HG02623 (cell line): ENCODE data around the gene TOMM20.
"Not testable (repeated sequence)": the region's sequence is repeated elsewhere in the genome, so short reads cannot be mapped to it uniquely, and the experiment has no call there.

Experiments used
- ATAC-seq: cut with Tn5 transposase; IDR thresholded peaks from one replicate; pipeline ENCODE4 v1.9.1; 2021; ENCODE audit warnings: moderate library complexity; ENCODE audit not compliant: unreplicated experiment

Gene TOMM20

DNA sequence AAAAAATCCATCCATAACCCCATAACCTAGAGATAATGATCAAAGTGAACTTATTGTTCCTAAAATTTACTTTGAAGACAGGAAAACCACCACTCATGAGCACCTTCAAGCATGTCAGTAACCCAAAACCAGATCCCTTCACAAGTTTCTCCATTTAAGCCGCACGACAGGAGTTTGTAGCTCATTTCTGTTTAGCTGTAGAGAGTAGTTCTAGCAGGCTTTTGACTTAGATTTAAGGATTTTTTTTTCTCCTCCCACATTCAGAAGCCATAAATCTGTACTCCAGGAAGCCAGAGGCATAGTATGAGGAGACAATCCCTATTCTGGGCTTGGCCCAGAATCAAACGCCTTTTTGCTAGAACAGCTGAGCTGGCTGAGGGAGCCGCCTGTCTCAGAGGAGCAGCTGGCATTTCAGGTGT, 25.6 kb downstream of the TOMM20 start:
- ATAC-seq = no peak

DNA sequence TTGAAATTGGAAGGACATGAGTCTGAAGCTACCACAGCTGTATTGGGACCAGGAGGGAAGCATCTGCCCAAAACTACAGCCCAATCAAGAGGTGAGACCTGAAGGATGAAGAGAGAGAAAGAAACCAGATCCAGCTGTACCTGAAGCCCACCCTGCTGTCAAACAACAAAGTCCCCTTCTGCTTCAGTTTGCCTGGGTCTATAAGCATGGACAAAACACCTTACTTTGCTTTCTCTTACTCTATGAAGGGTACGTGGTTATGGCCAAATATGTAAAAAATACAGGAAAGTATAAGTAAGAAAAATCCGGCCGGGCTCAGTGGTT, 26.4 kb downstream of the TOMM20 start:
- ATAC-seq = no peak

DNA sequence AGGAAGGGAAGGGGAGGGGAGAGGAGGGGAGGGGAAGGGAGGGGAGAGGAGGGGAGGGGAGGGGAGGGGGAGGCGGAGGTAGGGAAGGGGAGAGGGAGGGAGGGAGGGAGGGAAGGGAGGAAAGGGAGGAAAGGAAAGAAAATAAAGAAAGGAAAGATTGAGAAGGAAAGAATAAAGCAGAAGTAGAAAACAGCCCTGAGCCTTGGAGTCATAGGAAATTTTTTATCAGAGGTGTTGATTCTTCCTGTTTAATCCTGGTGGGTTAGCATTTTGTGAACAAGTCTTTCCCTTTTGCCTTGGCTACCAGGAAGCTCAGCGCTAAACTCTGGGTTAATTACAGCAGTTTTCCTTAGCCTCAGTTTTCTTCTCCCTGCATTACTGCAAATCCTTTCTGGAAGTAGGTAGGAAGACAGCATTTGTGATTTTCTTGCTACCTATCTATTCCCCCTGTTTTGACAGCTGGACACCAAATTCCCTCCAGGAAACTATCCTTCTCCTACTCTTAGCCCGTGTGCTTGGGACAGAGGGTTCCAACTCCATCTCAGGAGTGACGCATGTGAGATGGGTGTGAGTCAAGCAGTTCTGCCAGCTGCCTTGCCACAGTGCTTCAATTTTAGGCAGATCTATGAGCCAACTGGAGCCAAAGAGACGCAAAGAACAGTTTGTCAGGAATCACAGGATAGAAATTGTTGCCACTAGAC, 26.9 kb downstream of the TOMM20 start:
- ATAC-seq = no peak

DNA sequence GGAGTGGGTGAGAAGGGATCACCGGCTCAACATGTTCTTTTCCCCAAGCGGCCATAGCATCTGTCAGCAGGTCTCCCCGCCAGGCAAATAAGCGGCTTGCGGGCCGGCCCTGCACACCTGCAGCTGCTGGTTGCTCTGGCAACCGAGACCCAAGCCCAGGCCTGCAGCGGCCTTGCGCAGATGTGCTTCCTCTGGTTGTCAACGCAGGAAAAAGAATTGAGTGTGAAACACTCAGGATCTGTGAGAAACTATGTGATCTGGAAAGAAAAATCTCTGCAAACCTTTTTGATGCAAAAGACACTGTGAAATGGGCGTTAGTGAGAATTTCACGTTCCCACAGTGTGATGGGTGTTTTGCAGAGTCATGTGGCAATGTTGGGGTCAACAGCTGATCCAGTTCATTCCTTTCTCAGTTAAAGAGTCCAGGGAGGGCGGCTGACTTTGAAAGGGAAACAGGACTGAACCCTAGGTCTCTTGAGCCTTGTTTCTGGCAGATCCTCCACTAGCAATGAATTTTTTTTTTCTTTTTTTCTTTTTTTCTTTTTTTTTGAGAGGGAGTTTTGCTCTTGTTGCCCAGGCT, 28.4 kb downstream of the TOMM20 start:
- no peak for ATAC-seq

DNA sequence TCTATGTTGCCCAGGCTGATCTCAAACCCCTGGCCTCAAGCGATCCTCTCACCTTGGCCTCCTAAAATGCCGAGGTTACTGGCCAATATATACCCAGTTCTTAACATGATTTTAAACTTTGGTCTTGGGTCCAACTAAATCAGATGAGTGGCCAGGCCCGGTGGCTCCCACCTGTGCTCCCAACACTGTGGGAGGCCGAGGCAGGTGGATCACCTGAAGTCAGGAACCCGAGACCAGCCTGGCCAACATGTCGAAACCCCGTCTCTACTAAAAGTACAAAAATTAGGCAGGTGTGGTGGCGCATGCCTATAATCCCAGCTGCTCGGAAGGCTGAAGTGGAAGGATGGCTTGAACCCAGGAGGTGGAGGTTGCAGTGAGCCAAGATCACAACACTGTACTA, 29.6 kb downstream of the TOMM20 start:
- no peak for ATAC-seq

DNA sequence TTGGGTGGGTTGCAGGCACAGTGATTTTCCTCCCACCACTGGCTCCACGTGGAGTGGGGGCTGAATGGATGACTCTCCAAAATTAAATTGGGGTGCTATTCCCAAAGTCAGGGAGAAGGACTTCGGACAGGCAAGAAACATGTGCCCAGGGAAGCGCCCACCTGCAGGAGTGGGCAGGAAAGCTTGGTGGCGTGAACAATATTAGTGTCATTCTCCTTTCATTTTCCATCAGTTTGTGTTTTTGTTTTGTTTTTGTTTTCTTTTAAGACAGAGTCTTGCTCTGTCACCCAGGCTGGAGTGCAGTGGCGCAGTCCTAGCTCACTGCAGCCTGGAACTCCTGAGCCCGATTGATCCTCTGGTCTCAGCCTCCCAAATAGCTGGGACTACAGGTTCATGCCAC, 30.1 kb downstream of the TOMM20 start:
- no peak for ATAC-seq

DNA sequence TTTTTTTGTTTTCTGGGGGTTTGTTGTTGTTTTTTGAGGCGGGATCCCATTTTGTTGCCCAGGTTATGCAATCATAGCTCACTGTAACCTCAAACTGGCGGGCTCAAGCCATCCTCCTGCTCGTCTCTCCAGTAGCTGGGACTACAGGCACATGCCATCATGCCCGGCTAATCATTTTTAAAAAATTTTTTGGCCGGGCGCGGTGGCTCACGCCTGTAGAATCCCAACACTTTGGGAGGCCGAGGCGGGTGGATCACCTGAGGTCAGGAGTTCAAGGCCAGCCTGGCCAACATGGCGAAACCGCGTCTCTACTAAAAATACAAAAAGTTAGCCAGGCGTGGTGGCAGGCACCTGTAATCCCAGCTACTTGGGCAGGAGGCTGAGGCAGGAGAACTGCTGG, 31.1 kb downstream of the TOMM20 start:
- ATAC-seq = not testable (repeated sequence)

DNA sequence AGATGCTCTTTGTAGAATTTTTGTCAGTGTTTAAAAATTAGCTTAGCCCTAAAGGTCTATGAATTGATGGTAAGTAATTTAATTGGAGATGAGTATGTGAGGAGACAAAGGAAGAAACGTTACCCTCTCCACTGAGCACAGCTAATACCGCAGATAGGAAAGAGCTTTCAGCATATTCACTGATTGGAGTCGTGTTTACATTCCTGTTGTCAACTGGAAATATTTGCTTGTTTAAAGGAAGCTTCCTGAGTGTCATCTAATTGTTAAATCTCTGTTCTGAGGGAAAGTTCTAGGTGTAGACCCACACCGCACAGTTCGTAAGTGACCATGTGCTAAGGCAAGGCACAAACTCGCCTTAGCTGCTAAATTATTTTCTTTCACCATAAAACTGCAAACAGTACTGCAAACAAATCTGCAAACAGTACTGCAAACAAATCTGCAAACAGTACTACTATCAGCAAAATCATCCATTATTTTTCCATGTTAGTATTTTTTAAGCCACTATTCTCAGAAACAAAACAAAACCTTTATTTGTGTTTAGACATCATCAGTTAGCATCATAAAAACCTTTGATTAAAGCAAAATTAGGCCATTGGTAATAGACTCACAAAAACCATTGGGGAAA, 32.6 kb downstream of the TOMM20 start:
- ATAC-seq = no peak

DNA sequence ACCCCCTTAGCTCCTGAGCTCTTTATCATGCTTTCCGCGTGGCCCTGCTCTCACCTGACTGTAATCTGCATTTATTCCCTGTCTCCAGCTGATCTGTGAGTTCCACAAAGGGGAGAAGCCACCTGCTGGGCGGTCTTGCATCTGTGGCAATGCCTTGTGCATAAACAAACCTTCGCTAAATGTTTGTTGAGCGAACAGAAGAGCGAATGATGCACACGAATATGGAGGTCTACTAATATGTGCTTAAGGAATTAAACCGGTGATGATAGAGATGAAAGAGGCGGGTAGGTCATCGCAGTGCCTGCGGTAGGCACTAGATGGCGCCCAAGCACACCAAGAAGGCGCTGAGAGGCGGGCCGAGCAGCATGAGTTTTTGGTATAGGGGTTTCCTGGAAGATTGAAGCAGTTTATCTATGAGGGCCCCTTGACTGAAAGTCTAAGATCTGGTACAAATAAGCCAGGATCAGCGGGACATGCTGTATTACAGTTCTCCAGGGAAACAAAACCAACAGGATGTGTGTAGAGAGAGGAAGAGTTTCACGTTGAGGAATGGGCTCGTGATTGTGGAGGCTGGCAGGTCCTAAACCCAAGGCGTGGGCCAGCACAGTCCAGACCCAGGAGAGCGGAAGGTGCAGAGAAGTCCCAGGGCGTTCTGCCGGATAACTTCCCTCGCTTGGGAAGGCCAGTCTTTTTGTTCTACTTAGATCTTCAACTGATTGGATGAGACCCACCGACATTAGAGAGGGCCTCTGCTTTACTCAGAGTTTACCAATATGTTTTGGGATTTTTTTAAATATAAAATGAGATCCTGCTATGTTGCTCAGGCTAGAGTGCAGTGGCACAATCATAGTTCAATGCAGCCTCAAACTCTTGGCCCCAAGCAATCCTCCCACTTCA, 34.7 kb downstream of the TOMM20 start:
- ATAC-seq = no peak

DNA sequence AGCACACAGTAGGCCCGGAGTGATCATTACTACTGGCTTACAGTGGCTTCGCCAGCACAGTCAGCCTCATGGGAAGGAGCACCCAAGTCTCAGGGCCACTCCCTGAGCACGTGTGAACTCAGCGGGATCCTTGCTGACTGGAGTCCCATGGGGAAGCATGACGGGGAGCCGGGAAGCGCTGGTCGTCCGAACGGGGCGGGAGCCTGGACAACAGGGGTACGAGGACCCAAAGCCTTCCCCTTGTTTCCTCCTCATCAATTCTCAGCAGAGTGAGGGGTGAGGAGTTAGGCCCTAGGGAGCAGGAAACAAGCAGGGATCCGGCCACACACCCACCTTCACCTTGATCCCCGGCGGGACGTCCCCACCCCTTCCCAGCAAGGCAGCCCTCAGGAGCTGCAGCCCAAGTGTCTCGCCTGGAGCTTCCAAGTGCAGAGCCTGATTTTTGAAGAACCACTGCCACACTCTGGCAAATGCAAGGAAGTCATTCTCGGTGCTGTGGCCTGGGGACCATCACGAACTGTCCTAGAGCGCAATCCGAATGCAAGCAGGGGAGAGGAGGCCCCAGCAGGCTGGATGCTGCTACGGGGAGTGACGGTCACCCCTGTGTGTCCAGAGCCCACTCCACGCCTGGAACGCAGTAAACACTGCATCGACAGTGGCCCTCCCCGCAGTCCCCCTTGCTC, 35.5 kb downstream of the TOMM20 start:
- ATAC-seq = no peak

DNA sequence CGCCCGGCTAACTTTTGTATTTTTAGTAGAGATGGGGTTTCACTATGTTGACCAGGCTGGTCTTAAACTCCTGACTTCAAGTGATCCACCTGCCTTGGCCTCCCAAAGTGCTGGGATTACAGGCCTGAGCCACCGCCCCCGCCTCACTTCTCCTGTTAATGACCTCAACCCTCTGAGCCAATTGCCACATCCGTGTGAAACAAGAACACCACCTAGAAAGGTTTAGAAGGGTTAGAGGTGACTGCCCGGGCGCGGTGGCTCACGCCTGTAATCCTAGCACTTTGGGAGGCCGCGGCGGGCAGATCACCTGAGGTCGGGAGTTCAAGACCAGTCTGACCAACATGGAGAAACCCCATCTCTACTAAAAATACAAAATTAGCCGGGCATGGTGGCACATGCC, 36.2 kb downstream of the TOMM20 start:
- not testable (repeated sequence) for ATAC-seq

DNA sequence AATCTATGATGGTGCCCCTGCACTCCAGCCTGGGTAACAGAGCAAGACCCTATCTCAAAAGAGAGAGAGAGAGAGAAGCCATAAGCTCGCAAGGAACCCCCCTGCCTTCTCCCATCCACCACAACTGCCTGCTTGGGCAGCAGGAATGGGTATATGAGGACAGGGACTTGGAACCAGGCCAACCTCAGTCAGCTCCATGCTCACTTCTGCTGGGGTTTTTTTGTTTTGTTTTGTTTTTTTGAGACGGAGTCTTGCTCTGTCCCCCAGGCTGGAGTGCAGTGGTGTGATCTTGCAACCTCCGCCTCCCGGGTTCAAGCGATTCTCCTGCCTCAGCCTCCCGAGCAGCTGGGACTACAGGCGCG, 36.6 kb downstream of the TOMM20 start:
- ATAC-seq = not testable (repeated sequence)

DNA sequence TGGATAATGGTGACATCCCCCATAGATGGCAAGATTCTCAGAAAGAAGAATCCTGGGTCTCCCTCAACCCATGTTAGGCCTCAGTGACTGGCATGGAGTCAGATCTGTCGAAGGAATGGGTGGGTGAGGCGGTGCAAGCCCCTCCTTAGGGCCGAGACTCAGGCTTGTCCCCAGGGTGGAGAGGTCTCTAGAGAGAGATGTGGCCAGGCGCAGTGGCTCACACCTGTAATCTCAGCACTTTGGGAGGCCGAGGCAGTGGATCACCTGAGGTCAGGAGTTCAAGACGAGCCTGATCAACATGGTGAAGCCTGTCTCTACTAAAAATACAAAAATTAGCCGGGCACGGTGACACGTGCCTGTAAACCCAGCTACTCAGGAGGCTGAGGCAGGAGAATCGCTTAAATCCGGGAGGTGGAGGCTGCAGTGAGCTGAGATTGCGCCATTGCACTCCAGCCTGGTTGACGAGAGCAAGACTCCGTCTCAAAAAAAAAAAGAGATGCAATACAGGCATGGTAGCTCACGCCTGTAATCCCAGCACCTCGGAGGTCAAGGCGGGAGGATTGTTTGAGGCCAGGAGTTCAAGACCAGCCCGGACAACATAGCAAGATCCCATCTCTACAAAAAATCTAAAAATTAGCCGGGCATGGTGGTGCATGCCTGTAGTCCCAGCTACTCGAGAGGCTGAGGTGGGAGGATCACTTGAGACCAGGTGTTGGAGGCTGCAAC, 37.2 kb downstream of the TOMM20 start:
- ATAC-seq = not testable (repeated sequence)

DNA sequence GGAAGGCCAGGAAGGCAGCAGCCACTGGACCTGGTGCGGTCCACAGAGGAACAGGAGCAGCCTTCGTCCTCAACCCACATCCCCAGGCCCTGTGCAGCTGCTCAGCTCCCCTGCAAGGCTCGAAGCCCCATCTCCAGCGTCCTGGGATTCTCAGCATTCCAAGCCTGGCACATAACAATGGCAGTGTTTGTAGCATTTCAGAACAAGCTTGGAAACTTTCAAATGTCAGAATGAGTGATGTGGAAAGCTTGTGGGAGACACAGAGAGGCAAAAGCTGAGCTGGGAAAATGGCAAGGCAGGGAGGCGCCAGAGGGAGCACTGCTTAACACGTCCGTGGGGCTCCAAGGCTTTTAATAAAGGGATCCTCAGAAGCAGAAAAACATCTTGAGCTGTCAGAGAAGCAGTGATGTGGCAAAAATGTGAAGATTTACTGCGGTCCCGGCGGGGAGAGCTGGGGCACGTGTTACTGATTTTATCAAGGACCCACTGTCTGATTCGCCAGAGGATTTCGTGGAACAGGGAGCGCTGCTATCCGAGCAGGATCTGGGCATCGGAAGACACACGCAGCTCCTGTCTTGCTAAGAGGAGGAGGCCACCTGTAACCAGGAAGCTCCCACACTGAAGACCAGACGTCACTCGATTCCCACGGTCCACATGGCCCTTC, 38.1 kb downstream of the TOMM20 start:
- ATAC-seq = no peak

DNA sequence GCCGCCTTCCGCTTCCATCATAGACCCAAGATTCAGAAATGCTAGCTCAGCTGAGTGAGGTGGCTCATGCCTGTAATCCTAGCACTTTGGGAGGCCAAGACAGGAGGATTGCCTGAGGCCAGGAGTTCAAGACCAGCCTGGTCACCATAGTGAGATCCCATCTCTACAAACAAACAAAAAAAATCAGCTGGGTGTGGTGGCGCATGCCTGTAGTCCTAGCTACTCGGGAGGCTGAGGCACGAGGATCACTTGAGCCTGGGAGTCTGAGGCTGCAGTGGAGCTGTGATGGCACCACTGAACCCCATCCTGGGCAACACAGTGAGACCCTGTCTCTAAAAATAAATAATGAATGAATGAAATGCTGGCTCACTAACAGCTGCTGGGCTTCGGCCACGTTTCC, 39.7 kb downstream of the TOMM20 start:
- ATAC-seq = no peak

DNA sequence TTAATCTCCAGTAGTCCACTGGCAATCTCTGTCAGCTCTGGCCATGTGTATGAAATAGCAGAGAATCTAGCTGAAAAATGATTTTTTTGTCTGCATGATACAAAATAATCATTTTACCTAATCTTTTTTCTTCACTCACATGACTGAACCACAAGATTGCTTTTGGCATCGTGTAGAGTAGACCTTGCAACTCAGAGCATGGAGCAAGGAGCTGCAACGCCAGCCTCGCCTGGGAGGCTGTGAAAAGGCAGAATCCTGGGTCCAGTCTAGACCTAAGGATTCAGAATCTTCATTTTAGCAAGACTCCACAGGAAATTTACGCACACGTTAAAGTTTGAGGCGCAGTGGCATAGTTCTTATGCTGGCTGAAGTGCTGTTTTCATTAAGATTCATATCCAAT, 40.2 kb downstream of the TOMM20 start:
- ATAC-seq = no peak

DNA sequence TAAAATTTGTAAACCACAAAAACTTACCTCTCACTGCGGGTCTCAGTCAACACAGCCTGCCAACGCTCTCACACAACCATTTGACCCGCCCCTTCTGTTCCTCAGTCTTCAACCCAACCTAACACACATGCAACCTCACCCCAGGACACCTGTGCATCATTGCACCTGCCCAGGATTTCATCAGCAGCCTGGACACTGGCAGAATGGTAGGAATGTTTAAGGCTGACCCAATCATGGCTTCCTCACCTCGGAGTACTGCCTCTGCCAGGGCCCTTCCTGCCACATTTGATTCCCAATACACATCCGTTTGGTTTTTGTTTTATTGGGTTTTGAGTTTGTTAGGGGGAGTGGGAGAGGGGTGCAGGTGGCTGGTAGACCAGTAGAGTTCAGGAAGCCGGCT, 40.7 kb downstream of the TOMM20 start:
- no peak for ATAC-seq

DNA sequence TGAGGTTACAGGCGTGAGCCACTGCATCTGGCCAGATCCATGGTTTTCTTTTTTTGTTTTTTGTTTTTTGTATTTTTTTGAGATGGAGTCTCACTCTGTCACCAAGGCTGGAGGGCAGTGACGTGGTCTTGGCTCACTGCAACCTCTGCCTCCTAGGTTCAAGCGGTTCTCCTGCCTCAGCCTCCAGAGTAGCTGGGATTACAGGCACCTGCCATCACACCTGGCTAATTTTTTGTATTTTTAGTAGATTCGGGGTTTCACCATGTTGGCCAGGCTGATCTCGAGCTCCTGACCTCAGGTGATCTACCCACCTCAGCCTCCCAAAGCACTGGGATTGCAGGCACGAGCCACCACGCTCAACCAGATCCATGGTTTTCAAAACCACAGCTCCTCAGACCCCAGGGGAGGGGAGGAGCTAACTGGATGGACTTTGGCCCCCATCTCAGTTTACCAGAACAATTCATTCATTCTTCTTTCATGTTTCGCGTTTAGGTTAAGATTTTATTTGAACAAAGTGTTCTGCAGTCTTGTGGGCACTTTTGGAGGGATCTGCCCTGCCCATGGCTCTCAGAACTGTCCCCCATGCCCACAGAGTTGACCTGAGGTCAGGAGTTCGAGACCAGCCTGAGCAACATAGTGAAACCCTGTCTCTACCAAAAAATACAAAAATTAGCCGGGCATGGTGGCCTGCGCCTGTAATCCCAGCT, 43.1 kb downstream of the TOMM20 start:
- ATAC-seq = not testable (repeated sequence)

DNA sequence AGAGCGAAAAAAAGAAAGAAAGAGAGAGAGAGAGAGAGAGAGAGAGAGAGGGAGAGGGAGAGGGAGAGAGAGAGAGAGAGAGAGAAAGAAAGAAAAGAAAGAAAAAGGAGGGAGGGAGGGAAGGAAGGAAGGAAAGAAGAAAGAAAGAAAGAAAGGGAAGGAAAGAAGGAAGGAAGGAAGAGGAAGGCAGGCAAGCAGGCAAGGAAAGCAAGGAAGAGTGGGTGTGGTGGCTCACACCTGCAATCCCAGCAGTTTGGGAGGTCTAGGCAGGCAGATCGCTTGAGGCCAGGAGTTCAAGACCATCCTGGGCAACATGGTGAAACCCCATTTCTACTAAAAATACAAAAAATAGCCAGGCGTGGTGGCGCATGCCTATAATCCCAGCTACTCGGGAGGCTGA, 47.8 kb downstream of the TOMM20 start:
- ATAC-seq = not testable (repeated sequence)
